ENCODE data around the gene TCF12.

The TCF12 gene

DNA sequence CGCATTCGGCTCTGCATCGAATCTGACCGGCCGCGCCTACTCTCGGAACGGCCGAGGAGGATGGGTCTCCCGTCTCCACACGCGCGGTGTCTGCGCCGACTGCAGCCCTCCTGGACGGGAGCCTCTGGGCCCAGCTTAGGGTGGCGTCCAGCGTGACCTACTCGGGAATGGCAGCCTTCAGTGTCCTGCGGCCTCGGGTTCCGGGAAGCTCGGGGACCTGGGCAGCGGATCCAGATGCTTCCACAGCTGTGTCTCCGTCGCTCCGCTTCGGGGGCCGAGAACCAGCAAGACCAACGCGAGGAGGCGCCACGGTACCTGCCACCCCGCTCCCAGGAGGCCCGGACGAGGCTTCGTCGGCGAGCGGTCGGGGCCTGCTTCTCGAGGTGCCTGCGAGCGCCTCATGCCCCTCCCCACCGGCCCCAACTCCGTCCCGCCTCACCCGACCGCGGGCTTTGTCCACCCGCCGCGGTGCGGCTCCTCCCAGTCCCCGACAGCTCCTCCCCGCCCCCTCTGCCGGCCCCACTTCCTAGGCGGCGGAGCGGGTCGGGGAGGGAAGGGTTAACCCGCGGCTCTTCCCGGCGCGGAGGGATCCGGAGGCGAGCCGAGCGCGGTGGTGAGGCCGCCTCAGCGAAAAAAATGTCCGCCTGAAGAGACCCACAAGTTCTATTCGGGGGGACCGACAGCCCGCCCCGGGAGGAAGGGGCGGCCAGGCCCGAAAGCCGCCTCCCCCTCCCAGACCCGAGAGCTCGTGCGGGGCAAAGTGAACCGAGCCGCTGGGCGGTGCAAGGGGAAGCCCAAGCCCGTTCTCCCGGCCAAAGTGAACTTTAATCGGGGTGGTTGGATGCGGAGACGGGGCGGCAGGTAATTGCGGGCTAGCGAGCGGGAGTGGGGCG, at the start of gene TCF12:
TSS of gene TCF12 (plus strand) at position 599 of the 893 bp plus-strand sequence. CDS start 1,270 bp downstream, outside the sequence.
- peak; percentile 87 for DNase-seq (ENCODE audit: low read depth)

DNA sequence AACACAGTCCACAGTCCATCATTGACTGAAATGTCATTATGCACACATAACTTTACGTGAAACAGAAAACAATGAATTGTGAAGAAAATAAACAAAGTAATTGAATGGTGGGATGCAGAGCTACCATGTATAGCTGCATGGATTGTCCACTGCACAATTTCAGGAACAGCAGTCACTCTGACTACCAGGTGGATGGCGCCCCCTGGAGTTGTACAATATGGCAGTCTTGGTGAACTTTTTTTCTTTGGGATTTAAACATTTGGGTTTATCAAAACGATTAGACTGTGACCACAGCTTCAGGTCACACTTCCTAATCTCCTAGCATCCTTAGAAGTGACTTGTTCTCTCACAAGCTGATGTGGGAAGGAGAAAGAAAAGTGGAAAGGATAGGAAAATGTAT, 48.9 kb upstream of the TCF12 start:
- peak; percentile 14 for DNase-seq (ENCODE audit: low read depth)

GRCh38 chr15:56871185-56871584, 47.3 kb upstream of the TCF12 start:
- no peak for DNase-seq (ENCODE audit: low read depth)

- DNase-seq (ENCODE audit: low read depth), result no peak
These were observed 46.6 kb upstream of the TCF12 start for GRCh38 chr15:56871867-56872266.

DNA sequence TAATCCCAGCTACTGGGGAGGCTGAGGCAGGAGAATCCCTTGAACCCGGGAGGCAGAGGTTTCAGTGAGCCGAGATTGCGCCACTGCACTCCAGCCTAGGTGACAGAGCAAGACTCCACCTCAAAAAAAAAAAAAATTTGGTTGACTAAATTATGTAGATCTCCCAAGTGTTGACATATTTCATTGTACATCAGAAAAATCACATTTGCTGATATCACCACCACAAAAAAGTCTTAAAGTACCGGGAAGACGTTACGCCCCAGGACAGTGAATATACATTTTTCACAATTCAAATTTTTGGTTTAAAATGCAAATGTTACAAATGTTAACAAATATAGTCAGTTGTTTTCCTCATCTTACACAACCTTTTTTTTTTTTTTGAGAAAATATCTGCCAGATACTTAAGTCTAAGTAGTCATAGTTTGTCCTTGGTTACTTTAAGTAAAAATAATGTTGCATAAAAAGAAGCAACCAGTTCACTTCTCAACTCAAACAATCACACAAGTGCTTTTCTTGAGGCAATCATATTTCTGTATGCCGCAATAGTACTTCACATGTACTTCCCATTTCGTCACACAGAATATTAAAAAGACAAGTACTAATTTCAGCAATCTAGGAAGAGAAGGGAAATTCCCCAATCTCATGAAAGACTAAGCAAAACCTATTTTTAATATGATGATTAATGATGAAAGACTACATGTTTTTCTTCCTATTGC, 41.0 kb upstream of the TCF12 start:
- DNase-seq (ENCODE audit: low read depth), result no peak

DNA sequence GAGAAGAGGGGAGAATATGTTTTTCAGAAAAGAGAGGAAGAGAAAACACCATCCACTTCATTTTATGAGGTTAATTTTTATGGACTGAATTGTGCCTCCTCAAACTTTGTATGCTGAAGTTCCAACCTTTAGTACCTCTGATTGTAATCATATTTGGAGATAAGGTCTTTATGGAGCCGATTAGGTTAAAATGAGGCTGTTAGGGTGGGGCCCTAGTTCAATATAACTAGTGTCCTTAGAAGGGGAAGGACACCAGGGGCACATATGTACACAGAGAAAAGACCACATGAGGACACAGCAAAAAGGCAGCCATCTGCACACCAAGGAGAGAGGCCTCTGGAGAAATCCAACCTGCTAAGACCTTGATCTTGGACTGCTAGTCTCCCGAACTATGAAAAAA, 38.9 kb upstream of the TCF12 start:
- DNase-seq (ENCODE audit: low read depth), result no peak

DNA sequence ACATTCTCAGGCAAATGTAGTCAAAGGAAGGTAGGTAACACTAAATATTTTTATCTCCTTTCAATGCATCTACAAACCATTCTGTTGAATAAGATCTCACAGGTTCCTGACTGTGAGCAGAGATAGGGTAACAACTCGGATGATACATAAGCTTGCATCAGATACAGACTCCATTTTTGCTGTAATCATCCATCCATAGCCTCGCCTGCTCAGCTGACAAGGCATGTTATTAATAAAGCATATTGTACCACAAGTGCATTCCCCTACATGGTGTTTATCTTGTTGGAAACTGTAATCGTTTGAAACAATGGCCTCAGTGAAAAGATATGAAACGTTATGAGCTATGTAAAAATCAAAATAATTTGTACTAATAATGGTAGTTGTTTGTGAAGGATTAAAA, 35.4 kb upstream of the TCF12 start:
- no peak for DNase-seq (ENCODE audit: low read depth)

- DNase-seq (ENCODE audit: low read depth), result no peak
These were observed 32.0 kb upstream of the TCF12 start for GRCh38 chr15:56886363-56886931.

- peak; percentile 78 for DNase-seq (ENCODE audit: low read depth)
These were observed 31.3 kb upstream of the TCF12 start for GRCh38 chr15:56886932-56887781.

- DNase-seq (ENCODE audit: low read depth), result no peak
These were observed 30.5 kb upstream of the TCF12 start for GRCh38 chr15:56887782-56888438.

DNA sequence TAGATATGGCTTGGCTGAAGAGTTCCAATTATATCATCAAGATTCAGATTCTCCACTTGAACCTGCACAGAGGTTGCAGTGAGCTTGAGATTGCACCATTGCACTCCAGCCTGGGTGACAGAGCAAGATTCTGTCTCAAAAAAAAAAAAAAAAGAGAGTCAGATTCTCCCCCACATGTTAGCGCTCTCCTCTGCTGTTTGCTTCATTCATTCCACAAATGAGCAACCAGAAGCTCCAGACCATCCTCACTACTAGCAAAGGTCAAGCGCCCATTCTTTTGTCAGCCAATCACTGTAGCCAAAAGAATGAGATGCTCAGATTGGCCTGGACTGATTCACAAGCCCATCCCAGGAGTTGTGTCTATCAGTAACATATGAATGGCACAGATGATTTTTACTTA, 28.4 kb upstream of the TCF12 start:
- DNase-seq (ENCODE audit: low read depth), result no peak

DNA sequence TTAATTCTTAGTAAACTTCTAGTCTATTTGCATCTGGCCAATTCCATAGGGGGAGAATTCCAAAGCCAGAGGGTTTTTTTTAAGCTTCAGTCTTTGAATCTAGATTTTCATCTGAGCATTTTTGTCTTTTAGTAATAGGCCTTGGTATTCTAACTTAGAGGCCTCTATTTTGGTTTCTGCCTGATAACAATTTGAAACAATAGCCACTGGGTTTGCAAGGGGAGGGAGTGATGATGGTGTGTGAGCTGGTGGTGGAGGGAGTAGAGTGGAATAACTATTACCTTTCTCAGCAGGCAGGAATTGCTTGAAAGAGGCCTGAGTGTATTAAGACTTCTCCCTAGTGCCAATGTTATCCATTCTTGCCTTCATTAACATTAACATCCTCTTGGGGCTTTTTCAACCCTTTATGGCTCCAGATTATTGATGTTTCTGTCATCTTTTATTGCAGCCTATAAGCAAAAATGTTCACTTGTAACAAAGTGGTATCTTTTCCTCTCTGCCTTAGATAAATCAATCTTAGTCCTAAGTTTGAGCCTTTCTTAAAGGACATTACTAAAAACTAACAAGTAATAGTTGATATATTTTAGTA, 26.5 kb upstream of the TCF12 start:
- DNase-seq (ENCODE audit: low read depth), result no peak

DNA sequence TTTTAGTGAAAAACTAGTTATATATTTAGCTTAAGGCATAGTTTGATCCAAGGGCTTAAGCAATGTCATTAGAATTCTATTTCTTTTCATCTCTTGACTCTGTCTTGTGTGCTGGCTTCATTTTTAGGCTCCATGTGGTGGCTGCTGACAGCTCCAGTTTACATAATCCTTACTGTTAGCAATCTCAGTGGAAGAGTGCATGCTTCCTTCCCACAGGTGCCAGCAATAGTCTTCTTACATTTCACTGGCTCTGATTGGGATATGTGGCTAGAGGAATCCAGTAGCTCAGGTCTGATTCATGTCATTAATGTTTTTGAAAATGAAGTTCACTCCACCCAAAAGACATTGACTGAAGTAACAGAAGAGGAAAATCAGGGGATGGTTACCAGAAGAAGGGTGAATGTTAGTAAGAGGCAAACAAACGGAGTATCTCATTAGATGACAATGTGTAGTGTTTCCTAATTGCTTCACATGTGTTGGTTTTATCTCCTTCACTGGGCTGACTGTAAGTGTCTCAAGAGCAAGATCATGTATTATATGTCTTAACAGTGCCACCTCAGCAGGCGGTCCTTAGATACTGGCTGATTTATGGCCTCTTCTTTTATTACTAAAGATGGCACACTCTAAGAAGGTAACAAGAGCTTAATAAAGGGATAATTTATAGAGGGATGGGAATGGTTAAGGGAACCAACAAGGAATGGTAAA, 25.6 kb upstream of the TCF12 start:
- DNase-seq (ENCODE audit: low read depth), result no peak

DNA sequence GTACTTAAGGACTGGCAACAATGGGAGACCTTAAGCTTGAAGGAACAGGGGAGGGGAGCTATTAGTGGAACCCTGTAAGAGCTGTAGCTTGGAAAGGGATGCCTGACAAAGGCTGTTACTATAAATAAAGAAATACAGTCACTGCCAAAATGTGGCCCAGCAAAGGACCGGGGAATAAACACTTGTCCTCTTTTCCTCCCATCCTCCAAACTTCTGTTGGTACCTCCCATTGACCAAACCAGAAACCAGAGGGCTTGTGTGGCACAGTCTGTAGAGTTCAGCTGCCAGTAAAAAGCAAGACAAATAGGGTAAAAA, 25.1 kb upstream of the TCF12 start:
- DNase-seq (ENCODE audit: low read depth), result no peak

DNA sequence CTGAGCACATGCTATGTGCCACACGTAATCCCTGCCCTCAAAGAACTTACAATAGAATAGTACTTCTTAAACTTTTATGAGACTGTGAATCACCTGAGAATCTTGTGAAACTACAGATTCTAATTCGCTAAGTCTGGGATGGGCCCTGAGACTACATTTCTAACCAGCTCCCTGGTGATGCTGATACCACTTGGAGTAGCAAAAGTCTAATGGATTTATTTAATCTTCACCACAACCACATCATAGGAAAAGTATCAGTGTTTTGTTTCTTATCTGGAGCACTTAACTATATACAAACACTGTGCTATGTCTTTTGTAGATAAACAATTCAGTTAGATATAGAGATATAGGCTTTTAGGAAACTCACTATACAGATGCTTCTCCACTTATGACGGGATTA, 23.8 kb upstream of the TCF12 start:
- no peak for DNase-seq (ENCODE audit: low read depth)

DNA sequence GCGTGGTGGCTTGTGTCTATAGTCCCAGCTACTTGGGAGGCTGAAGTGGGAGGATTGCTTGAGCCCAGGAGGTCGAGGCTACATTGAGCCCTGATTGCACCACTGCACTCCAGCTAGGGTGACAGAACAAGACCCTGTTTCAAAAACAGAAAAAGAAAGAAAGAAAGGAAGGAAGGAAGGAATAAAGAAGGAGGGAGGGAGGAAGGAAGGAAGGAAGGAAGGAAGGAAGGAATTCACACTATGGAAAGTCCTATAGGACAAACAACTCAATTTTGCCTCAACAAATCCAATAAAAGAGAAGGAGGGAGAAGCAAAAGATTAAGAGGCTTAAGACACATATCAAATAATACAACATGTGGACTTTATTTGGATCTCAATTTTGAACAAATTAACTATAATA, 16.5 kb upstream of the TCF12 start:
- no peak for DNase-seq (ENCODE audit: low read depth)

GRCh38 chr15:56906766-56907165, 11.7 kb upstream of the TCF12 start:
- DNase-seq (ENCODE audit: low read depth), result no peak

DNA sequence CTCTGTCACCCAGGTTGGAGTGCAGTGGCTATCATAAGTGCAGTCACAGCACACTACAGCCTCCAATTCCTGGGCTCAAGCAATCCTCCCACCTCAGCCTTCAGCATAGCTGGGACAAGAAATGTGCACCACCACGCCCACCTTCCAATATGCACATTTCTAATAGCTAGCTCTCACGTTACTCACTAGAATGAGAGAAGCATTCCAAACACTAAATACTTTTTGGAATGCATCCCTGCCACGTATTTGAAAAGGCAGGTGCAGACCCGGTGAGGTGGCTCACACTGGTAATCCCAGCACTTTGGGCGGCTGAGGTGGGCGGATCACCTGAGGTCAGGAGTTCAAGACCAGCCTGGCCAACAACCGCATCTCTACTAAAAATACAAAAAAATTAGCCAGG, 7.6 kb upstream of the TCF12 start:
- DNase-seq (ENCODE audit: low read depth), result no peak

DNA sequence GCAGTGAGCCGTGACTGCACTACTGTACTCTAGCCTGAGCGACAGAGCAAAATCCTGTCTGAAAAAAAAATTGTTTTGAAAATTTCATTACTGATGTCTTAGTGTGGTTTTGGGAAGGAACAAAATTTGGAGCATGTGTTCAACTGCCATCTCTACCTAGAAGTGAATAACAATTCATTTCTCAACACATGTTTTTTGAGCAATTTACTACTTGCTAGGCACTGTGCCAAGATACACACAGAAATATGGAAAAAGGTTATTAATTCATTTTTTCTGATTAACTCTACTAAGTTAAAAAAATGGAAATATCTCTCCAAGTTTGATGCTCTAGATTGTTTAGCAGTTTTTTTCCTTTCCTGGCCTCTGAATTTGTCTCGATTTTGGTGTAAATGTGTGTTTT, 5.2 kb upstream of the TCF12 start:
- DNase-seq (ENCODE audit: low read depth), result no peak

DNA sequence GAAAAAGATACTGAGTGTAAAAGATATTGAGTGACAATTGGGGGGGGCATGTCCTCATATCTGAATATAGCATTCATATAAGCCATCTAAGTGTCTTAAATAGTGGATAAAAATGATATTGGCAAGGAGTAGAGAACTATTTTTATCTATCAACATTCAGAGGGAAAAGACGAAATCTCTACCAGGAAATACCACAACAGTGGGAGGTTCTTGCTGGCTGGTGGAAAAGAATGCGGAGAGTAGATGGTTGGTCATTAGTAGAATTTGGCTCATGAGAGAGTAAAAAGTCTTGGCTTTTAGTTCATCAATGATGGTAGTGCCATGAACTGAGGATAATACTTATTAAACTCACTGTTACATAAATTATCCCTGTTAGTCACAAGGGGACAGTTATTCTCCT, 4.8 kb upstream of the TCF12 start:
- DNase-seq (ENCODE audit: low read depth), result no peak

DNA sequence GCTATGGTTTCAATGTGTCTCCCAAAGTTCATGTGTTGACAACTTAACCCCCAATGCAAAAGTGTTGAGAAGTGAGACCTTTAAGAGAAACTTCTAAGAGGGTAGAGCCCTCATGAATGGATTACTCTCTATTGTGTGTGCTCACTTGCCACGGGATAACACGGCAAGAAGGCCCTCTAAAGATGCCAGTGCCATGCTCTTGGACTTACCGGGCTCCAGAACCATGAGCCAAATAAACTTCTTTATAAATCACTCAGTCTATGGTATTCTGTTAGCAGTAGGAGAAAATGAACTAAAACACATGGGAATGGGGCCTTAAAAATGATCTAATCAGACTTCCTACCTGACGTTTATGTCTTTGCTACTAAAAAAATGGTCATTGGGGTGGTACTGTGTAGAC, 2.6 kb upstream of the TCF12 start:
- DNase-seq (ENCODE audit: low read depth), result no peak
